Measurements from ENCODE around the gene UBE2QL1.
A peak's percentile ranks its signal among the peaks of the same experiment; 100 is the strongest.

UBE2QL1 gene

GRCh38 chr5:6448622-6449464, at the start of gene UBE2QL1:
Gene UBE2QL1 (plus strand): TSS chr5:6448859. CDS start chr5:6448894, 35 bp downstream.
- peak; percentile 5 for DNase-seq

GRCh38 chr5:6399980-6400910, 48.4 kb upstream of the UBE2QL1 start:
- no peak for DNase-seq

DNA sequence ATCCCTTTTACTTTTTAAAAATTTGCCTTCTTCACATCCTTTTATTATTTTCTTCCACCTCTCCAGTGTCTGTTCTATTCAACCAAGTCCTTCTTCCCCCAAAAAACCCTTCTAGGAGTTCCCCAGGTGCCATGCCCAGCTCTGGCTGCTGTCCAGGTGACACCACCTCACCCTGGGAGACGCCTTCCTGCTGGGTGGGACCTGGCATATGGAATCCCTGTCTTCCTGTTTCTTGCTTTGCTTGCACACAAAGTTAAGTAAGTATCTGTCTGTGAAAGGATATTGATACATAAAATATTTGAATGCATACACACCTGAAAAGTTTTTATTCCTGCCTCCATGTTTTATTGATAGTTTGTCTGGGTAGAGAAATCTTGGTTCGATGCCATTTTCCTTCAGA, 47.2 kb upstream of the UBE2QL1 start:
- no peak for DNase-seq

DNA sequence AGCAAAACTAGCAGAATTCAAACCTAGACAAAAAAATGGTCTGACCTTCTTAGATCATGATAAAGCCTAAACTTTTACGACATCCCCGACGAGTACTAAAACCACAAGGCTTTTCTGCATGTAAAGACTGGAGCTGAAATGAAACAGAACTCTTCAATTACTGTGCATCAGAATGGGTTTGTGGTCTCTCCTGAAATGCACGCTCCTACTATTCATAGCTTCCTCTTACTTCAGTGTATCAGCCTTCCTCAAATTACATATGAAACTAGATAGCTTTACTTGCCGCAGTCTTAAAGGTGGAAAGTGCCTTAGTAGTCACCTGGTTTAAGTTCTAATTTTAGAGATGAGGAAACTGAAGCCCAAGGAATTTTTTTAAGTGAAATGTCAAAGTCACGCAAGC, 45.7 kb upstream of the UBE2QL1 start:
- no peak for DNase-seq

GRCh38 chr5:6403416-6403815, 45.2 kb upstream of the UBE2QL1 start:
- DNase-seq: no peak

- DNase-seq: no peak
Measured at GRCh38 chr5:6404129-6404528, 44.5 kb upstream of the UBE2QL1 start.

GRCh38 chr5:6405591-6405990, 43.1 kb upstream of the UBE2QL1 start:
- DNase-seq: no peak

- no peak for DNase-seq
Measured at GRCh38 chr5:6407558-6408259, 41.0 kb upstream of the UBE2QL1 start.

DNA sequence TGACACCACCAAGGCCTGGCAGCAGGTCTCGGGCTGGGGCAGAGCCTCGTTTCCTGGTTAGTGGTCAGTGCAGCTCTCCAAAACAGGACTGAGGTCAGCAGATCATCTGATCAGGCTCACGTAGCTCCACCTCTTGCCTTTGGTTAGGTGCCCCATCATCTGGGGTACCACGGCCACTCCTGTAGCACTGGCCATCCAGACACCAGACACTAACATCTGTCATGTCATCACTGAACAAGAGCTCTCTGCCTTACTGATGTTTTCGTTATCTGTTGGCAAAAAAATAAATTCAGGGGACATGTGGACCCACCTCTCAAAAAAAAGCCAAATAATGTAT, 40.4 kb upstream of the UBE2QL1 start:
- DNase-seq: no peak

DNA sequence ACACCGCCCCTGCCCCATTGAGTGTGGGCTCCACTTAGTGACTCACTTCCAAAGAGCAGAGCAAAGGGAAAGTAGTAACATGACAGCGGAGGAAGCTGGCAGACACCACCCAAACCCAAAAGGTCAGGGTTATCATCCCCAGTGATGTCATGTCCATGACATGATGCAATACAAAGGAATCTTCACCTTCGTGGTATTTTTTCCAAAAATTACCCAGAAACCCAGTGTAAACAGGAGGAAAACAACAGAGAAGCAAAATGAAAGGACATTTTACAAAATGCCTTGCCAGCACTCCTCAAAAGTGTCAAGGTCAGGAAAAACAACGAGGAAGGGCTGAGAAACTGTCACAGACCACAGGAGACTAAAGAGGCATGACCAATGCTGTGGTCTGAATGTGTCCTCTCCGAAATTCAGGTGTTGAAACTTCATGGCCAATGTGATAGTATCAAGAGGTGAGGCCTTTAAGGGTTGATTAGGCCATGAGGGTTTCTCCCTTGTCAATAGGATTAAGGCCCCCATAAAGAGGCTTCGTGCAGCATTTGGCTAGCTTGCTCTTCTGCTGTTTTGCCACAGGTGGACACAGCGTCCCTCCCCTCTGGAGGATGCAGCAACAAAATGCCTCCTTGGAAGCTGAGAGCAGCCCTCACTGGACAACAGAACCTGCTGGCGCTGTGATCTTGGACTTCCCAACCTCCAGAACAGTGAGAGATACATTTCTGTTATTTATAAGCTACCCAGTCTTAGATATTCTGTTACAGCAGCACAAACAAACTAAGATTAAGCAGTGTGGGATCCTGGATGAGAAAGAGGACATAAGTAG, 39.8 kb upstream of the UBE2QL1 start:
- DNase-seq: no peak

DNA sequence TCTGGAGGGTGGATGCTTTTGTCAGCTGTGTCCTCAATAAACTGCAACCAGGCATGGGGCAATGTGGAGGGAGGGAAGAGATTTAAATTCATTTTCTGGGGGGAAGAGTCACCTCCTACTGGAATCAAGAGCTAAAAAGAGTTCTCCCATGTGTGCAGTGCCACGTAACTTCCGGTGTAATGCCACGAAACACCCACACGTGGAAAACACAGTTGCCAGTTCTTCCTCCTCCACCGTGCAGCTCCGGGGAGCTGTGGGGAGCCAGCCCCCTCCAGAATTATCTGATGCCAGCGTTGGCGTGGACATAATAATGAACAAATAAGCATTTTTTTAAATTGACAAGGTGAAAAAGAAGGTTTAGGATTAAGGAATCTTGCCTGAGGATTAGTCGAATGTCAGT, 38.2 kb upstream of the UBE2QL1 start:
- no peak for DNase-seq

GRCh38 chr5:6411141-6411540, 37.5 kb upstream of the UBE2QL1 start:
- no peak for DNase-seq

DNA sequence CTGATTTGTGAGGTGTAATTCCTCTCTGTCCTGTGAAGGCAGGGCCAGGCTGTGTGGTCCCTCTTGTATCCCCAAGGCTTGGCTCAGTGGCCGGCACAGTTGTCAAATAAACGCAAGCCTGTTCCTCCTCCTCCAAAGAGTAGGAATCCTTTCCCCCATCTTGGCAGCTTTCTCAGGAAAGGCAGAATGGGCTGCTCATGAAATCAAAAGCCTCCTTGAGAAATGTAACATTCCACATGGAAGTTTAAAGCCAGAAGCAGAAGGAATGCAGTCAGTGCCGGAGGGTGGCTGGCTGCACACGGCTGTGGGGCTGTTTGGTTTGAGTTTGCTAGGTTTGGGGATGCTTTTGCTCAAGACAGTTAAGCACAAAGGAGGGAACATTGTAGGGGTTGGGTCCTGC, 35.8 kb upstream of the UBE2QL1 start:
- DNase-seq: no peak

GRCh38 chr5:6417657-6418056, 31.0 kb upstream of the UBE2QL1 start:
- DNase-seq: no peak

- no peak for DNase-seq
Measured at GRCh38 chr5:6418679-6419276, 29.9 kb upstream of the UBE2QL1 start.

GRCh38 chr5:6419340-6419852, 29.3 kb upstream of the UBE2QL1 start:
- DNase-seq: no peak

DNA sequence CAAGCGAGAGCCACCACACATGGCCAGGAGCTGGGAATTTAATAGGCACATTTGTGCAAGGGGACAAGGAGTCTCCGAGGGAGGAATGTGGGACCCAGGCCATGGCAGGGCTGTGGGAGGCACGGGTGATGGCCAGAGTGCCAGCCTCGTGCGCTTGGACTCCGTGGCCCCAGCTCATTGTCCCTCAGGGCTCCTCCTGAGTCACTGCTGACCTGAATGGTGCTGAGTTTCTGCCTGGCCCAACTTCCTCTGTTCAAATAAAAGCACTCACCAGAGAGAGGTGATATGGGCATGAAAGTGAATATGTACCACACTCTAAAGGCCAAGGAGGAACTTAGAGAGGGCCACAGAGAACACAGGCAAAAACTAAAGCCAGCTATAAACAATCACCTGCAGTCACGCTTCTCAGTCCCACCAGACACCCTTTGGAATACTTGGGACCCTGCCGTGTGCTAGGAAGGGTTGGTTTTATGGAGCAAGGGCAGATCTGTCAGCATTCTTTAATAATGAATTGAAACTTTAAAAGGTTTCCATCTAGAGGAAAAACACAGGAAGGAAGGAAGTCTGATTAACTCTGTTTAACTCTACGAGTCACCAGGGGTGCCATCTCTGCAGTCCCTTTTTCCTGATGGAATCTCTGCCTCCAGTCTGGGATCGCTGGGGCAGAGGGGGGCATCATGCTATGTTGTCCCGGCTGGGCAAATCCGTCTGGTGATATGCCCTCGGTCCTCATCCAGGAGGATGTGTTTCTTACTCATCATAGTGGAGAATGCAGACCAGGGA, 25.1 kb upstream of the UBE2QL1 start:
- DNase-seq: no peak

GRCh38 chr5:6424110-6424659, 24.5 kb upstream of the UBE2QL1 start:
- no peak for DNase-seq

DNA sequence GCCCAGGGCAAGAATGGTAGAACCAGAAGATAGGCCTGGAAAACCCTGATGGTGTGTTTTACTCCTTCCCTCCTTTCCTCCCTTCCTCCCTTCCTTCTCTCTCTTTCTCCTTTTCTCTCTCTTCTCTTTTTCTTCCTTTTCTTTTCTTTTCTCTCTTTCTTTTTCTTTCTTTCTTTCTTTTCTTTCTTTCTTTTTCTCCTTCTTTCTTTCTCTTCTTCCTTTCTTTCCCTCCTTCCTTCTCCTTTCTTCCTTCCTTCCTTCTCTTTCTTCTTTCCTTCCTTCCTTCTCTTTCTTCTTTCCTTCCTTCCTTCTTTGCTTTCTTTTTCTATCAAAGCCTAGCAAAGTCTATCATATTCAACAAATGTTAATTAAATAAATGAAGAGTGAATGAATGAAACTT, 24.0 kb upstream of the UBE2QL1 start:
- no peak for DNase-seq

GRCh38 chr5:6427694-6428093, 21.0 kb upstream of the UBE2QL1 start:
- DNase-seq: no peak

Measured in activated CD4-positive, alpha-beta T cell treated with anti-CD3 and anti-CD28 coated beads, Interleukin-10, Interleukin-2, amounts not matched to agents 100 ng/mL and 50 ng/mL, durations not matched to agents 16 hours and 8 hours (primary cell).